Bone marrow (tissue), 2 donors: Measurements from ENCODE around the gene PSMA8.
"Not testable (repeated sequence)": the region's sequence is repeated elsewhere in the genome, so short reads cannot be mapped to it uniquely, and the experiment has no call there.

Experiments
- DNase-seq, 2 donors: peaks; one replicate each; lab custom pipeline; 2025; lab: John Stamatoyannopoulos, UW

Gene PSMA8

GRCh38 chr18:26133652-26134051 lies at the start of gene PSMA8:
Gene PSMA8, plus strand, starts transcription at chr18:26133869. Its CDS starts 97 bp downstream, at chr18:26133966.
- DNase-seq = peak in 1 of 2 donors; percentile 26

DNA sequence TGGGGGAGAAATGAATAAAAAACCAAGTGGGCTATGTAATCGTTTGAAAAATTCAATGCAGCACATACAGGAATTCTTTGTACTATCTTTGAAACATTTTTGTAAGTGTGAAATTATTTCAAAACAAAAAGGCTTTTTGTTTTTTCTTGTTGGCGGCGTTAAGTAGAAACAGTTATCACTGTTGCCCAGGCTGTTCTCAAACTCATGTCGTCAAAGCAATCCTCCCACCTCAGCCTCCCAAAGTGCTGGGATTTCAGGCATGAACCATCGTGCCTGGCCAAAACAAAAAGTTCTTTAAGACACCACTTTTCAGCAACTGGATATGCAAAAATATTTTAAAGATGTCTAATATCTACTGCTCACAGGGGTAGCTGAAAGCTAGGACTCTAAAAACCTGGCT lies 48.6 kb upstream of the PSMA8 start:
- DNase-seq = no peak

GRCh38 chr18:26086959-26087358 lies 46.7 kb upstream of the PSMA8 start:
- no peak for DNase-seq

DNA sequence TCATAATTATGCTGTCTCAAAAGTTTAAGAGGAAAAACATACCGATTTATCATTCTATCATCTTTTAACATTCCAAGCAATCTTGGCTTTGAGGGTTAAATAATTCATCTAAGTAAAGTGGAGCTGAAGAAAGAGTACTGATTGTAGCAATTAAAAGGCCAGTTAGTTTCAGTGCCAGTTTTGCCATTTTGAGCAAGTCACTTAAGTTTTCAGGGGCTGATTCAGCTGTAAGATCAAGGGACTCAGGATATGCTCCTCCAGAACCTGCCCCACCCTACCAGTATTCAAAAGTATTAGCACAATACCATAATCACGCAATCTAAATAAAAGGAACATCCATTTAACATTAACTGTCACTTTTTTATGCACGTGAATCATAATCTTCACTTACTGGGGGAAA lies 45.2 kb upstream of the PSMA8 start:
- DNase-seq = no peak

- DNase-seq = peak in 1 of 2 donors; percentile 54
Observed at GRCh38 chr18:26089293-26090129, 44.2 kb upstream of the PSMA8 start.

DNA sequence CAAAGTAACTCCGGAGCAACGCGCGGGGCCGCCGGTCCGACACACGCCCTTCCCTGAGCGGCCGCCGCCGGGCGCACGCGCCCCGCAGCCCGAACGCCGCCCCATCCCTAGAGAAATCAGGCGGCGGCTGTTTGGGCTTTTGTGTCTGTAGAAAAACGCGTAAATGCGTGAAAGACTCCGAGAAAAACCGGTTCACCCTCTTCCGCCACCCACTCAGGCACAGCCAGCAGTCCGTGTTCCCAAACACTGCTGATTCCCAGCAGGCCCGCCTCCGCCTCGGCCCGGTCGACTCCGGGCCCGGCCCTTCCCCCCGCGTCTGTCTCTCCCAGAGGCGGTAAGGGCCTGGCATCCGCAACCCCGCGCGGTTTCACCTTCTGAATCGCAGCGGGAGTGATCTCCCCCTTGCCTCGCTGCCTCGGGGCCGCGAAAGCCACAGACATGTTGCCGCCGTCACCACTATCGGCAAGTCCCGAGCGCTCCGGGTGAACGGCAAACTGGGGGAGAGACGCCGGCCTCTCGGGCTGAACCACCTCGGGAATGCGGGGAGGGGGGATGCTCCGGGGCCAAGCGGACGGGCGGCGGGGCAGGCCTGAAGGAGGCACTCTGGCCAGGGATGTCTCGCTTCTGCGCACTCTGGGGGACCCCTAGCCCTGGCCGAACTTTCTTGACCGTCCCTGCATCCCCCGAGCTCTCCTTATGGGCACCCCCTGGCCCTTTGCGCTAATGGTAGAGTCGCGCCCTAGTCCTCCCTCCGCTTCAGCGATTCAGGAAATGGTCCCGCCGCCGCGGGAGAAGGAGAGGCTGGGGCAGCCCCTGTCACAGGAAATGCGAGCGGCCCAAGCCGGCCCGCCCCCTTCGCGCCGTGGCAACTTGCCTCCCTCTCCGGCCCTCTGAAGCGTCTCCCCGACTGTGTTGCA lies 43.3 kb upstream of the PSMA8 start, which contains the start of gene SS18:
SS18 (minus strand) TSS at position 484 of the 917 bp plus-strand sequence; CDS start at position 440, 44 bp downstream.
- DNase-seq = peak; percentile 82 to 99

DNA sequence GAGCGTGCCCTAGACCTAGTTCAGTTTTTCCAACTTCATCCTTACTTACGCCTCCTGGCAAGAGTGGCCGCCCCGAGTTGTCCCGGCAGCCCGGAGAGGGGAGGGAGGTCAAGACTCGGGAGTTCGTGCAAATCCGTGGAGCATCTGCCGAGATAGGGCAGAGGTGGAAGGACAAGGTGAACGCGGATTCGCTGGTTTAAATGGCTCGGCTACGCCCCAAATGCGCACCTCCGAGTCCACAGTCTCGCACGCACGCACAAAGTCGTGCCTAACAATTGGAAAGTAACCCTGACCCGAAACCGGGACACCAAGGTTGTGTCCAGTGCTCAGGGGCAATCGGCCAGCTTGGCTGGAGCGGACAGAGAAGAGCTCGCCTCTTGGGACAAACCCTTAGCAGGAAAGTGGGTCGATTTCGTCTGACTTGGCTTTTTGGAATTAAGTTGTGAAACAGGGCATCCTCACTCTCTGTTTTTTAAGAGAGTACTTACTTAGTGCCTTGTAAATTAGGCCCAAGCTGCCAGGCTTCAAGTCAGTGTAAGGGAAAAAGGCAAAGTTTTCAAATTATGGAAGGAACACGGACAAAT lies 42.5 kb upstream of the PSMA8 start:
- no peak for DNase-seq

DNA sequence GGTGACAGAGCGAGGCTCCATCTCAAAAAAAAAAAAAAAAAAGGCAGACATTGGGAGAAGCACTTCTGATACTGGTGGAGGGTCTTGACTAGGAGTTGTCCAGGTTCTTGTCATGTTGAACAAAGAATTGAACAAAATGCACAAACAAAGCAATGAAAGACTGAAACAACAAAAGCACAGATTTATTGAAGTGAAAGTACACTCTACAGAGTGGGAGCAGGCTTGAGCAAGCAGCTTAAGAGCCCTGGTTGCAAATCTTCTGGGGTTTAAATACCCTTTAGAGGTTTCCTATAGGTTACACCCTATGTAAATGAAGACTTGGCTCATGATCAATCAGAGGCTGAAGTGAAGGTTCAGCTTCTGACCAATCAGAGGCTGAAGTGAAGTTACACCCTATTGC lies 36.8 kb upstream of the PSMA8 start:
- DNase-seq = no peak

DNA sequence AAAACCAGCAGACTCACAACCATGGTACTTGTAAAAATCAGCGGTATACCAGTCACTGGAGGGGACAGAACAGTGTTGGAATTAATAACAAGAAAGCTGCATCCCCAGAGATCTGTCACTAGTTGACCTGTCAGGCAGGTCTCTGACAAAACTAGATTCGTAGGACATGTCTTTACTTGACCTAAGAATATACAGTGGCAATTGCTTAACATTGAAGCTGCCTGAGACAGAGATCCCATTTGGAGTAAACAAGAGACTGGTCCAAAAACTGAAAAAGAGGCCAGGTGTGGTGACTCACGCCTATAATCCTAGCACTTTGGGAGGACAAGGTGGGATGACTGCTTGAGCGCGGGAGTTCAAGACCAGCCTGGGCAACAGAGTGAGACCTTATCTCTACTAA lies 36.1 kb upstream of the PSMA8 start:
- no peak for DNase-seq

DNA sequence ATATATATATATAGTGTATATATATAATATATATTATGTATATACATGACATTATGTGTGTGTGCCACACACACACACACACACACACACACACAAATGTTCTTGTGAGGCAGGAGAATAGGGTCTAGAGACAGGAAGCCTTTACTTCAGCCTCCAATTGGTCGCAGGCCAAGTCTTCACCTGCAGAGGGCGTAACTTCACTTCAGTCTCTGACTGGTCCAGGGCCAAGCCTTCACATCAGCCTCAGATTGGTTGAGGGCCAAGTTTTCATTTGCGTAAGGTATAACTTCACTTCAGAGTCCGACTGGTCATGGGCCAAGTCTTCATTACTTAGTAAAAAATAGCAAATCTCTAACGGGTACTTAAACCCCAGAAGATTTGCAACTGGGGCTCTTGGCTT lies 30.1 kb upstream of the PSMA8 start:
- no peak for DNase-seq

GRCh38 chr18:26104035-26104434 lies 29.6 kb upstream of the PSMA8 start:
- no peak for DNase-seq

DNA sequence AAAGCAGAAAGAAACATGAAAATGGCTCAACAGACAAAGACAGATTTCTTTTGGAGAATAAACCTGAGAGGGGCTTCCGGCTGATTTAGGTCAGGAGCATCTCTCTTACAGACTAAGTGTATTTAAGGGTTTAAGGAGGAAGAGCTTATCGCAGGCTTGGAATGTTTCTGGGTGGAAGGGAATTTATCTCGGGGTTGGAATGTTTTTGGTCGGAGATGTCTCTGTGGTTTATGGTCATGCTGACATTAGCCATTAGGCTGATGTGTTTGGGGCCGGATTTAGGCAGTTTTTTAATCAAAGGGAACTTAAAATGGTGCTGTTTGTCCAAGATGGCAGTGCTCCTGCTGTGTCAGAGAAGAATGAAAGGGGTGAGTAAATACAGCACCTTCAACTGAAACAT lies 14.4 kb upstream of the PSMA8 start:
- DNase-seq = no peak

GRCh38 chr18:26121476-26121875 lies 12.2 kb upstream of the PSMA8 start:
- no peak for DNase-seq

DNA sequence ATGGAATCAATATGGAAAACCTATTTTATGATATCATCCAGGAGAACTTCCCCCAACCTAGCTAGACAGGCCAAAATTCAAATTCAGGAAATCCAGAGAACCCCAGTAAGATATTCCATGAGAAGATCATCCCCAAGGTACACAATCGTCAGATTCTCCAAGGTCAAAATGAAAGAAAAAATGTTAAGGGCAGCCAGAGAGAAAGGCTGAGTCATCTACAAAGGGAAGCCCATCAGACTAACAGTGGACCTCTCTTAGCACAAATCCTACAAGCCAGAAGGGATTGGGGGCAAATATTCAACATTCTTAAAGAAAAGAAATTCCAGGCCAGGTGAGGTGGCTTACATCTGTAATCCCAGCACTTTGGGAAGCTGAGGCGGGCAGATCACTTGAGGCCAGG lies 11.7 kb upstream of the PSMA8 start:
- not testable (repeated sequence) for DNase-seq

- DNase-seq = no peak
Observed at GRCh38 chr18:26127786-26128185, 5.9 kb upstream of the PSMA8 start.

GRCh38 chr18:26128192-26128591 lies 5.5 kb upstream of the PSMA8 start:
- not testable (repeated sequence) for DNase-seq

GRCh38 chr18:26134107-26134506 lies 438 bp downstream of the PSMA8 start:
- DNase-seq = no peak

DNA sequence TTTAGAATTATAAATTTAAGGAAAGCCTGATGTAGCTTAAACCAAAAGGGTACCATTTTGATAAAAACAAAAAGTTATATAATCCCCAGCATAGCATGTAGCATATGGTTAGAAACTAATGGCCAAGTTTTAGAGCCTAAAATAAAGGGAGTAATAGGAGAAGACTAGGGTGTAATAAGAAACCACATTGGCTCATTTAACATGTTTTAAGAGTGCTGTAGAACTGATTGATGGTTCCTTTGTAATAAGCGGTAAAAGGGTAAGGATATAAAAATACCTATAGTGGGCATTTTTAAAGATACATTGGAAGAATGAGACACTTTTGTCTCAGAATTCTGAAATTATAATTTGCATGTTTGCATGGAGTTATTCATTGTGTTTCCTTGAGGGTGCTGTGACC lies 1.9 kb downstream of the PSMA8 start:
- no peak for DNase-seq

- DNase-seq = no peak
Observed at GRCh38 chr18:26157326-26157725, 23.7 kb downstream of the PSMA8 start.

- no peak for DNase-seq
Observed at GRCh38 chr18:26159353-26159752, 25.7 kb downstream of the PSMA8 start.

DNA sequence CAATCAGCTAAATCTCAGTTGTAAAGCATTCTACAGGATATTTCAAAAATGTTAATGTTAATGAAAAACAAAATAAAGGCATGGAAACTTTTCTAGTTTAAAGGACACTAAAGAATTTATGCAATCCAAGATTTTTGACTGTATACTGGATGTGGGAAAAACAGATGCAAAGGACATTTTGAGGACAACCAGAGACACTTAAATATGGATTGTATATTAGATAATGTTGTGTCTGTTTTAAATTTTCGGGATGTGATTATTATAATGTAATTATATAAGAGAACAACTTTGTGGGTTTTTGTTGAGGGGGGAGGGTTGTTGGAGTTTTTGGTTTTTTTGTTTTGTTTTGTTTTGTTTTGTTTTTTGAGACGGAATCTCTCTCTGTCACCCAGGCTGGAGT lies 30.9 kb downstream of the PSMA8 start:
- no peak for DNase-seq

DNA sequence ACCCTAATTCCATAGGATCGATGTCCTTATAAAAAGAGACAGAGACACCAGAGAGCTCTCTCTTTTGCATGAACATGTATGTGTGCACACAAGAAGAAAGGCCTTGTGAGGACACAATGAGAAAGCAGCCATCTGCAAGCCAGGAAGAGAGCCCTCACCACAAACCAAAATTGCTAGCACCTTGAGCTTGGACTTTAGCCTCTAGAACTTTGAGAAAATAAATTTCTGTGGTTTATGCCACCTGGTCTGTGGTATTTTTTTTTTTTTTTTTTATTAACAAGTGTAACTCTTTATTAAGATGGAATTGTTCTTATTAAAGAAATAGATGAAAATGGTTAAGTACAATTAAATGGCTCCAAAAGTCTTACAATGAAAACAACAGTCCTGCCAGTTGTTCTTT lies 33.9 kb downstream of the PSMA8 start:
- not testable (repeated sequence) for DNase-seq
